ENCODE measurements around the gene EFCAB8. TPM values are rescaled to one million over a fixed set of nuclear protein-coding genes. Genes with fewer than 3 reads are reported as not detected.

EFCAB8 gene
- total RNA-seq, 4 donors from 2014 or later, result not detected

GRCh38 chr20:32823737-32824588 lies 34.8 kb upstream of the EFCAB8 start:
- no peak for DNase-seq
- Histone ChIP-seq H3K27me3 (no peaks in the 10 kb centered on the region), H3K27ac (peak overlapping the region in 2 of 4 donors; percentile 42 to 47), H3K4me1 (peaks cover 31 to 39% of the 10 kb centered on the region in 2 donors), H3K4me3 (no peak overlapping the region), H3K9me3 (no peaks in the 10 kb centered on the region), H3K36me3 (peaks cover 0 to 23% of the 10 kb centered on the region in 2 donors)
- TF ChIP-seq, protein P1, sequence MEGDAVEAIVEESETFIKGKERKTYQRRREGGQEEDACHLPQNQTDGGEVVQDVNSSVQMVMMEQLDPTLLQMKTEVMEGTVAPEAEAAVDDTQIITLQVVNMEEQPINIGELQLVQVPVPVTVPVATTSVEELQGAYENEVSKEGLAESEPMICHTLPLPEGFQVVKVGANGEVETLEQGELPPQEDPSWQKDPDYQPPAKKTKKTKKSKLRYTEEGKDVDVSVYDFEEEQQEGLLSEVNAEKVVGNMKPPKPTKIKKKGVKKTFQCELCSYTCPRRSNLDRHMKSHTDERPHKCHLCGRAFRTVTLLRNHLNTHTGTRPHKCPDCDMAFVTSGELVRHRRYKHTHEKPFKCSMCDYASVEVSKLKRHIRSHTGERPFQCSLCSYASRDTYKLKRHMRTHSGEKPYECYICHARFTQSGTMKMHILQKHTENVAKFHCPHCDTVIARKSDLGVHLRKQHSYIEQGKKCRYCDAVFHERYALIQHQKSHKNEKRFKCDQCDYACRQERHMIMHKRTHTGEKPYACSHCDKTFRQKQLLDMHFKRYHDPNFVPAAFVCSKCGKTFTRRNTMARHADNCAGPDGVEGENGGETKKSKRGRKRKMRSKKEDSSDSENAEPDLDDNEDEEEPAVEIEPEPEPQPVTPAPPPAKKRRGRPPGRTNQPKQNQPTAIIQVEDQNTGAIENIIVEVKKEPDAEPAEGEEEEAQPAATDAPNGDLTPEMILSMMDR (IDR thresholded peaks at IDR 0.05 in 4 of 5, conservative IDR thresholded peaks at IDR 0.05 in 1 of 5), result no peak
- no peak for TF ChIP-seq POLR2A (IDR thresholded peaks at IDR 0.05)
- in situ Hi-C loops (cut with MboI; ENCODE audit: low sequenced_read_pairs in 4 of 4) (no loop called here), intact Hi-C loops (cut with DNase I; ENCODE audit: low total_unique reads) (no loop called here)
- ATAC-seq, result no peak

- ATAC-seq, result no peak
- H3K4me3 ChIP-seq, result no peak overlapping the region
- TF ChIP-seq, protein P1 (IDR thresholded peaks at IDR 0.05 in 4 of 5, conservative IDR thresholded peaks at IDR 0.05 in 1 of 5), result no peak
- TF ChIP-seq POLR2A (IDR thresholded peaks at IDR 0.05), result no peak
- H3K9me3 ChIP-seq, result no peaks in the 10 kb centered on the region
- in situ Hi-C loops (cut with MboI; ENCODE audit: low sequenced_read_pairs in 4 of 4) (no loop called here), intact Hi-C loops (cut with DNase I; ENCODE audit: low total_unique reads) (no loop called here)
- H3K27ac ChIP-seq, result no peak overlapping the region
- no peaks in the 10 kb centered on the region for H3K27me3 ChIP-seq
- DNase-seq, result no peak
- peaks cover 0 to 23% of the 10 kb centered on the region in 2 donors for H3K36me3 ChIP-seq
- H3K4me1 ChIP-seq, result peaks cover 19 to 33% of the 10 kb centered on the region in 2 donors
Measured at GRCh38 chr20:32828029-32828680, 30.6 kb upstream of the EFCAB8 start.

- H3K4me1 ChIP-seq, result peaks cover 13 to 27% of the 10 kb centered on the region in 2 donors
- H3K4me3 ChIP-seq, result no peak overlapping the region
- no peak for DNase-seq
- TF ChIP-seq, protein P1 (IDR thresholded peaks at IDR 0.05 in 4 of 5, conservative IDR thresholded peaks at IDR 0.05 in 1 of 5), result no peak
- TF ChIP-seq POLR2A (IDR thresholded peaks at IDR 0.05), result no peak
- intact Hi-C loops (cut with DNase I; ENCODE audit: low total_unique reads) (no loop called here), in situ Hi-C loops (cut with MboI; ENCODE audit: low sequenced_read_pairs in 4 of 4) (no loop called here)
- peak overlapping the region; percentile 56 to 81 (median 66) for H3K27ac ChIP-seq
- no peaks in the 10 kb centered on the region for H3K9me3 ChIP-seq
- H3K27me3 ChIP-seq, result no peaks in the 10 kb centered on the region
- ATAC-seq, result peak; percentile 20 to 35
- H3K36me3 ChIP-seq, result peaks cover 0 to 32% of the 10 kb centered on the region in 2 donors
Measured at GRCh38 chr20:32829311-32830005, 29.3 kb upstream of the EFCAB8 start.

- no peak for TF ChIP-seq POLR2A (IDR thresholded peaks at IDR 0.05)
- TF ChIP-seq, protein P1 (IDR thresholded peaks at IDR 0.05 in 4 of 5, conservative IDR thresholded peaks at IDR 0.05 in 1 of 5), result no peak
- intact Hi-C loops (cut with DNase I; ENCODE audit: low total_unique reads) (no loop called here), in situ Hi-C loops (cut with MboI; ENCODE audit: low sequenced_read_pairs in 4 of 4) (no loop called here)
- ATAC-seq (peak; percentile 87 to 94), DNase-seq (peak; percentile 39 to 50)
- Histone ChIP-seq H3K27ac (peak overlapping the region; percentile 56 to 81 (median 66)), H3K27me3 (no peaks in the 10 kb centered on the region), H3K36me3 (peaks cover 0 to 32% of the 10 kb centered on the region in 2 donors), H3K9me3 (no peaks in the 10 kb centered on the region), H3K4me3 (no peak overlapping the region), H3K4me1 (peaks cover 13 to 27% of the 10 kb centered on the region in 2 donors)
Measured at GRCh38 chr20:32830437-32830836, 28.3 kb upstream of the EFCAB8 start.

Data from gastrocnemius medialis (tissue), 4 donors.